ENCODE measurements around the gene DYSF.

DYSF gene

GRCh38 chr2:71687412-71687811, 234.1 kb downstream of the DYSF start:
- DNase-seq = no peak

GRCh38 chr2:71688530-71688929, 235.2 kb downstream of the DYSF start:
- DNase-seq = no peak

- DNase-seq = no peak
These were observed 236.0 kb downstream of the DYSF start for GRCh38 chr2:71689393-71689792.

GRCh38 chr2:71689968-71690834, 236.8 kb downstream of the DYSF start:
- no peak for DNase-seq

- DNase-seq = no peak
These were observed 237.6 kb downstream of the DYSF start for GRCh38 chr2:71690876-71691475.

GRCh38 chr2:71691747-71692441, 238.5 kb downstream of the DYSF start:
- DNase-seq = peak in 1 of 56 donors; percentile 19

- DNase-seq = no peak
These were observed 239.4 kb downstream of the DYSF start for GRCh38 chr2:71692621-71693277.

- no peak for DNase-seq
These were observed 240.2 kb downstream of the DYSF start for GRCh38 chr2:71693286-71694270.

GRCh38 chr2:71694501-71695234, 241.3 kb downstream of the DYSF start:
- DNase-seq = no peak

GRCh38 chr2:71695235-71696120, 242.1 kb downstream of the DYSF start:
- DNase-seq = no peak

GRCh38 chr2:71696381-71696780, 243.0 kb downstream of the DYSF start:
- DNase-seq = no peak

- DNase-seq = no peak
These were observed 244.0 kb downstream of the DYSF start for GRCh38 chr2:71697106-71698004.

- no peak for DNase-seq
These were observed 246.1 kb downstream of the DYSF start for GRCh38 chr2:71699428-71699827.

GRCh38 chr2:71700041-71700657, 246.8 kb downstream of the DYSF start:
- no peak for DNase-seq

GRCh38 chr2:71700658-71701397, 247.5 kb downstream of the DYSF start:
- peak in 50 of 56 donors; percentile 12 to 92 (median 67) for DNase-seq

Measured in amygdala (tissue), 56 donors.